ENCODE data around the gene CLEC3B.

DNA sequence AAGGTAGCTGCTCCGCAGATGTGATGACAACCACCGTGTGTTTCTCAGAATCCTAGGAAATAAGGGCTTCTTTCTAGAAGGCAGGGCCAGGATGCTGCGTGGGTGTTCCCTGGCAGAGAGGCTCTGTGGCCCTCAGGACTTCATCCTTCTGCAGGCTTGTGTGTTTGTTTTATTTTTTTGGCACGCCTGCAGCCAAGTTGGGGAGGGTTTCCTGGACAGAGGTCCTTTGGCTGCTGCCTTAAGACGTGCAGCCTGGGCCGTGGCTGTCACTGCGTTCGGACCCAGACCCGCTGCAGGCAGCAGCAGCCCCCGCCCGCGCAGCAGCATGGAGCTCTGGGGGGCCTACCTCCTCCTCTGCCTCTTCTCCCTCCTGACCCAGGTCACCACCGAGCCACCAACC, at the start of gene CLEC3B:
- TF ChIP-seq, protein P1, sequence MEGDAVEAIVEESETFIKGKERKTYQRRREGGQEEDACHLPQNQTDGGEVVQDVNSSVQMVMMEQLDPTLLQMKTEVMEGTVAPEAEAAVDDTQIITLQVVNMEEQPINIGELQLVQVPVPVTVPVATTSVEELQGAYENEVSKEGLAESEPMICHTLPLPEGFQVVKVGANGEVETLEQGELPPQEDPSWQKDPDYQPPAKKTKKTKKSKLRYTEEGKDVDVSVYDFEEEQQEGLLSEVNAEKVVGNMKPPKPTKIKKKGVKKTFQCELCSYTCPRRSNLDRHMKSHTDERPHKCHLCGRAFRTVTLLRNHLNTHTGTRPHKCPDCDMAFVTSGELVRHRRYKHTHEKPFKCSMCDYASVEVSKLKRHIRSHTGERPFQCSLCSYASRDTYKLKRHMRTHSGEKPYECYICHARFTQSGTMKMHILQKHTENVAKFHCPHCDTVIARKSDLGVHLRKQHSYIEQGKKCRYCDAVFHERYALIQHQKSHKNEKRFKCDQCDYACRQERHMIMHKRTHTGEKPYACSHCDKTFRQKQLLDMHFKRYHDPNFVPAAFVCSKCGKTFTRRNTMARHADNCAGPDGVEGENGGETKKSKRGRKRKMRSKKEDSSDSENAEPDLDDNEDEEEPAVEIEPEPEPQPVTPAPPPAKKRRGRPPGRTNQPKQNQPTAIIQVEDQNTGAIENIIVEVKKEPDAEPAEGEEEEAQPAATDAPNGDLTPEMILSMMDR (conservative IDR thresholded peaks at IDR 0.05), result no peak
- no peak for TF ChIP-seq EZH2 (IDR thresholded peaks at IDR 0.05; ENCODE audit: low read depth)

Measured in PC-9 (cell line).